HG03135 (cell line): ENCODE data around the gene MOB3C.
"Not testable (repeated sequence)": the region's sequence is repeated elsewhere in the genome, so short reads cannot be mapped to it uniquely, and the experiment has no call there.

Experiments used
- ATAC-seq: cut with Tn5 transposase; IDR thresholded peaks from one replicate; pipeline ENCODE4 v1.9.1; 2021; ENCODE audit warnings: mild to moderate bottlenecking, moderate library complexity; ENCODE audit not compliant: unreplicated experiment

The MOB3C gene

GRCh38 chr1:46616277-46617107 lies at the start of gene MOB3C:
MOB3C (minus strand) TSS chr1:46616811; CDS start chr1:46613321, 3,490 bp downstream.
- peak; percentile 55 for ATAC-seq

GRCh38 chr1:46665983-46666382 lies 49.4 kb upstream of the MOB3C start:
- ATAC-seq: no peak

- not testable (repeated sequence) for ATAC-seq
Measured at GRCh38 chr1:46662919-46663318, 46.3 kb upstream of the MOB3C start.

GRCh38 chr1:46660116-46660515 lies 43.5 kb upstream of the MOB3C start:
- peak; percentile 83 for ATAC-seq

- no peak for ATAC-seq
Measured at GRCh38 chr1:46659307-46659870, 42.8 kb upstream of the MOB3C start.

- ATAC-seq: no peak
Measured at GRCh38 chr1:46657775-46658174, 41.2 kb upstream of the MOB3C start.

GRCh38 chr1:46656643-46657042 lies 40.0 kb upstream of the MOB3C start:
- no peak for ATAC-seq

GRCh38 chr1:46655848-46656247 lies 39.2 kb upstream of the MOB3C start:
- no peak for ATAC-seq

GRCh38 chr1:46654698-46655097 lies 38.1 kb upstream of the MOB3C start:
- ATAC-seq: not testable (repeated sequence)

GRCh38 chr1:46654012-46654411 lies 37.4 kb upstream of the MOB3C start:
- no peak for ATAC-seq

- no peak for ATAC-seq
Measured at GRCh38 chr1:46653405-46653958, 36.9 kb upstream of the MOB3C start.

GRCh38 chr1:46652321-46653100 lies 35.9 kb upstream of the MOB3C start:
- no peak for ATAC-seq

GRCh38 chr1:46651152-46651551 lies 34.5 kb upstream of the MOB3C start:
- ATAC-seq: not testable (repeated sequence)

GRCh38 chr1:46650491-46650890 lies 33.9 kb upstream of the MOB3C start:
- no peak for ATAC-seq

- ATAC-seq: no peak
Measured at GRCh38 chr1:46649764-46650163, 33.2 kb upstream of the MOB3C start.

- ATAC-seq: no peak
Measured at GRCh38 chr1:46647611-46648010, 31.0 kb upstream of the MOB3C start.

GRCh38 chr1:46646844-46647243 lies 30.2 kb upstream of the MOB3C start:
- no peak for ATAC-seq

GRCh38 chr1:46646331-46646730 lies 29.7 kb upstream of the MOB3C start:
- no peak for ATAC-seq

GRCh38 chr1:46645815-46646214 lies 29.2 kb upstream of the MOB3C start:
- no peak for ATAC-seq

GRCh38 chr1:46643368-46643775 lies 26.8 kb upstream of the MOB3C start:
- ATAC-seq: no peak

GRCh38 chr1:46642115-46642680 lies 25.6 kb upstream of the MOB3C start:
- ATAC-seq: no peak
